Eye (tissue), 1 donor: ENCODE measurements around the gene TAF11.
"Not testable (repeated sequence)": the region's sequence is repeated elsewhere in the genome, so short reads cannot be mapped to it uniquely, and the experiment has no call there.

Experiments used
- DNase-seq: peaks from one replicate; pipeline ENCODE4 v3.0.0-alpha.2; 2015

The TAF11 gene, protein sequence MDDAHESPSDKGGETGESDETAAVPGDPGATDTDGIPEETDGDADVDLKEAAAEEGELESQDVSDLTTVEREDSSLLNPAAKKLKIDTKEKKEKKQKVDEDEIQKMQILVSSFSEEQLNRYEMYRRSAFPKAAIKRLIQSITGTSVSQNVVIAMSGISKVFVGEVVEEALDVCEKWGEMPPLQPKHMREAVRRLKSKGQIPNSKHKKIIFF

GRCh38 chr6:34887753-34888513 is at the start of gene TAF11:
TSS of gene TAF11 (minus strand) at chr6:34888042. CDS start at chr6:34887957, 85 bp downstream.
- DNase-seq, result peak; percentile 99

- DNase-seq, result peak; percentile 71
Measured at GRCh38 chr6:34934516-34934915, 46.7 kb upstream of the TAF11 start.

- DNase-seq, result not testable (repeated sequence)
Measured at GRCh38 chr6:34932202-34932601, 44.4 kb upstream of the TAF11 start.

DNA sequence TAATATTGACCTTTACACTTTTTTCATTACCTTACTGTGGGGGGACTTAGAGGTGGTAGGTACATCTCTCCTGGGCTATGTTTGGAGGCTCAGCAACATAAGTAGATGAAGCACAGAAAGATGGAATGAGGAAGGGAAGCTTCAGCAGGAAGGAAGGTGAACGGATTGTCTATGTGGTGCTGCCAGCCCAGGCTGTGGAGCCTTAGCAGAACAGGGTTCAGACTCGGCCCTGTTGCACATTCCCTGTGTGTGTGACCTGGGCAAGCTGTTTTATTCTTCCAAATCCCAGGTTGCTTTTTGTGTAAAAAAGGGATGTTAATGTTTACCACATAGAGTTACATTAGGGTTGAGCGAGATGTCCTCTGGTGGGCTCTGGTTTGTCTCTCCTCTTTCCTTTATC is 42.4 kb upstream of the TAF11 start:
- DNase-seq, result no peak

DNA sequence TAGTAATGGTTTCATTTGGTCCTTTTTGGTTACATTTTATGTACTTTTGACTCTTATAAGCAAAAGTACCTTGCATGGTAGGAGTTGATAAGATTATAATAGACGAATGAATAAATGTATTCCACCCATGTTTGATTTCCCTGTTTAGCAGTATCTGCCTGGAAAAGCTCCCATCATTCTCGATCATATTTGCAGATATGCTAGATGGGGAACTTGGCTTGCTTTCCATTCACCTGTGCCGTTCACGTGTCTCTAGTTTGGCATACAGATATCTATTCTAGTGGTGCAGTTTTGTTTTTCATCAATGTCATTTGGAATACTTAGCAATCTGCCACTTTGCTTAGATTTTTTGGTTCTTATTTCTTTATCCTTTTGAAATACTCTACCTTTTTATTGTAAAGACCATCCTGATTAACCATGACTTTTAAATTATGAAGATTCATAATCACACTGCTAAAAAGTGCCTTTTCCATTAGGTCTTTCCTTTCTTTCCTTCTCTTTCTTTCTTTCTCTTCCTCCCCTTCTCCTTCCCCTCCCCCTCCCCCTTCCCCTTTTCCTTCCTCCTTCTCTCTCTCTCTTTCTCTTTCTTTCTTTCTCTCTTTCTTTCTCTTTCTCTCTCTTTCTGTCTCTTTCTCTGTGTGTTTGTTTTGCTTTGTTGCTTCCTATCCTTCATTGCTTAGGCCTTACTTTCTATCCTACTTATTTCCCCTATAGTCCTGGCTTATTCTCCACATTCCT is 41.6 kb upstream of the TAF11 start:
- DNase-seq, result no peak

DNA sequence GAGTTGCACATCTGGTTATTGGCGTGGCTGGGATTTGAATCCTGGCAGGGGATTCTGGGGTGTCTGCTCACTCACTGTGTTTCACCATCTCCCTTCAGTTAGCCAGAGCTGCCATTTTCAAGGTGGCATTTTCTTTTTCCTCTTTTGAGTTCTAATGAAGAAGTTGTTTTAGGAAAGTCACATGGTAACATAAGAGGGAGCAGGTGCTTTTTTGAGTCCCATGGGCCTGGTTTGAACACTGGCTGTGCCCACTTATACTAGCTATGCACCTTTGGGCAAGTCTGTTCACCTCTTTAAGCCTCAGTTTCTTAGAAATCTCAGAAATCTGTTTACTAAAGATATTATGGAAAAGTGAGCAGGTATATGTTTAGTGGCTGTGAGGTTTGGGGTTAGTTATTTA is 40.9 kb upstream of the TAF11 start:
- no peak for DNase-seq

- no peak for DNase-seq
Measured at GRCh38 chr6:34928220-34928619, 40.4 kb upstream of the TAF11 start.

GRCh38 chr6:34926655-34927054 is 38.8 kb upstream of the TAF11 start:
- DNase-seq, result no peak

GRCh38 chr6:34924831-34925625 is 37.2 kb upstream of the TAF11 start:
- DNase-seq, result no peak

GRCh38 chr6:34922177-34922663 is 34.4 kb upstream of the TAF11 start:
- no peak for DNase-seq

DNA sequence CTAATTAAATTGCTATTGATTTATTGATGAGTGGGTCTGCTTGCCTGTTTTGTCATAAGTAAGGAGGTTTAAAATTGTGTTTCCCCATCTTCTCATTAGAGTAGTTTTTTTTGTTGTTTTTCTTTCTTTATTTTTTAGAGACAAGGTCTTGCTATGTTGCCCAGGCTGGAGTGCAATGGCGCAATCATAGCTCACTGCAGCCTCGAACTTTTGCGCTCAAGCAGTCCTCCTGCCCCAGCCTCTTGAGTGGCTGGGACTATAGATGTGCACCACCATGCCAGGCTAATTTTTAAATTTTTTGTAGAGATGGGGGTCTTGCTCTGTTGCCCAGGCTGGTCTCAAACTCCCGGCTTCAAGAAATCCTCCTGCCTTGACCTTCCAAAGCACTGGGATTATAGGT is 32.3 kb upstream of the TAF11 start:
- DNase-seq, result no peak

DNA sequence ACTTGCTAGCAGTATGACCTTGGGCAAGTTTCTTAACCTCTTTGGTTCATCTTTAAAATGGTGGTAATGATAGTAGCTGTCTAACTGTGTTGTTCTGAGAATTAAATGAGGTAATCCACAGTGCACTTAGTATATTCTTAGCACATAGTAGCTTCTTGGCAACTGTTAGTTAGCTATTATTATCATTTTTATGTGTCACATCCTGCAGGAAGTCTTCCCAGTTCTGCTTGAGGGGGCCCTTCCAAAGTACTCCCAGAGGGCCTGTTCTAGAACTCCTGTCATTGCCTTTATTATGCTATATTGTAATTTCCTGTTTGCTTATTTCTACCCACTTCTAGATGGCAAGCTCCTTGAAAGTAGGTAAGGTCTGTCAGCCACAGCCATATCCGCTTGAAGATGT is 31.8 kb upstream of the TAF11 start:
- DNase-seq, result no peak

GRCh38 chr6:34917626-34918285 is 29.9 kb upstream of the TAF11 start:
- DNase-seq, result no peak

- DNase-seq, result no peak
Measured at GRCh38 chr6:34916348-34916967, 28.6 kb upstream of the TAF11 start.

GRCh38 chr6:34914358-34914757 is 26.5 kb upstream of the TAF11 start:
- DNase-seq, result no peak

GRCh38 chr6:34912715-34913464 is 25.0 kb upstream of the TAF11 start:
- DNase-seq, result no peak

DNA sequence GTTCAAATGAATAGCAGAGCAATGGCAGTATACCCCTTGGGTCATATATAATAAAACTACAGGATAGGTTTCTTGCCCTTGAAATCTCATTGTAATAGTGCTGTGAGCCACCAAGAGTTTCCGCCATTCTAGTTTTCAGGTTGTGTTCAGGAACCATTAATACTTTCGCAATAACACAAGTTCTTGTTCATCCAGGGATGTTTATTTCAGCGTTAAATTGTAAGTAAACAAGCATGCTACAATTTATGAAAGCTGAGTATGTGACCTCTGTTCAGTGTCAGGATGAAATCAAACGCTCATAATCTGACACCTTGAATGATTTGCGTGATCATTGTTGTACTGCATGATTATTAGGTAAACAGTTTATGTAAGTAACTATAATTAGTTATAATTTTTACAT is 24.0 kb upstream of the TAF11 start:
- DNase-seq, result no peak

DNA sequence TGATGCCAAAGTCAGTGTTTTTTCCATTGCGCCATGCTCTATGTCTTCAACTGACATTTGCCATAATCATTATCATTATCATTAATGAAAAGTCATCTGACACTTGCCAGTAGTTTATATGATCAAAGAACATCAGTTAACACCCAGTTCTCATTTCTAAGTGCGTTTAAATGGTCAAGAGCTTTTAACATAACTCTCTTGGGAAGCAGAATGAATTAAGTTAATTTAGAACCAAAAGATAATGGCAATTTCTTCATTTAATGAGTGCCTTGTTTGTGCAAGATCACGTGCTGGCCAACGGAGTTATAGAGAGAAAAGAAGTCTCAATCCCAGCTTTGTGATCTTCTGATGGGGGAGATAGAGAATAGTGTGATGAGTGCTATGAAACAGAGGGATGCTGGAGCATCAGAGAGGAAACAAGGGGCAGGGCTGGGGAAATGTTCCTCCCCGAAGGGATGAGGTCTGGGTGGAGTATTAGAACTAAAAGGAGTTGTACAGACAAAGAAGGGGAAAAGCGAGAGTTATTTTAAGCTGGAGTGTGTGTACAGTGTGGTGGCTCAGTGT is 21.6 kb upstream of the TAF11 start:
- no peak for DNase-seq

- DNase-seq, result no peak
Measured at GRCh38 chr6:34908194-34908593, 20.4 kb upstream of the TAF11 start.

GRCh38 chr6:34906826-34907225 is 19.0 kb upstream of the TAF11 start:
- DNase-seq, result no peak
